Measurements from ENCODE around the gene AXIN1.
"Not testable (repeated sequence)": the region's sequence is repeated elsewhere in the genome, so short reads cannot be mapped to it uniquely, and the experiment has no call there.

The AXIN1 gene

GRCh38 chr16:380762-381011, 28.2 kb upstream of the AXIN1 start:
- no peak for DNase-seq (ENCODE audit: low read depth)
- no peak for TF ChIP-seq CTCF (IDR thresholded peaks at IDR 0.05; ENCODE audit: insufficient read depth, low read depth, low read length, missing control alignments)
- H3K4me3 ChIP-seq (ENCODE audit: low read length), result peak overlapping the region; percentile 56

GRCh38 chr16:379961-380761, 27.6 kb upstream of the AXIN1 start:
- no peak for DNase-seq (ENCODE audit: low read depth)
- no peak overlapping the region for H3K4me3 ChIP-seq (ENCODE audit: low read length)

GRCh38 chr16:379183-379960, 26.8 kb upstream of the AXIN1 start:
- peak; percentile 26 for DNase-seq (ENCODE audit: low read depth)
- H3K4me3 ChIP-seq (ENCODE audit: low read length), result no peak overlapping the region
- no peak for TF ChIP-seq CTCF (IDR thresholded peaks at IDR 0.05; ENCODE audit: insufficient read depth, low read depth, low read length, missing control alignments)

More at GRCh38 chr16:379961-380761, 27.6 kb upstream of the AXIN1 start:
- no peak for TF ChIP-seq CTCF (IDR thresholded peaks at IDR 0.05; ENCODE audit: insufficient read depth, low read depth, low read length, missing control alignments)

GRCh38 chr16:378821-379182, 26.3 kb upstream of the AXIN1 start:
- TF ChIP-seq CTCF (IDR thresholded peaks at IDR 0.05; ENCODE audit: insufficient read depth, low read depth, low read length, missing control alignments), result no peak
- no peak for DNase-seq (ENCODE audit: low read depth)
- H3K4me3 ChIP-seq (ENCODE audit: low read length), result no peak overlapping the region

- DNase-seq (ENCODE audit: low read depth); H3K4me3 ChIP-seq (ENCODE audit: low read length): not testable (repeated sequence)
Measured at GRCh38 chr16:378113-378820, 25.7 kb upstream of the AXIN1 start.

- H3K4me3 ChIP-seq (ENCODE audit: low read length), result no peak overlapping the region
- no peak for DNase-seq (ENCODE audit: low read depth)
- TF ChIP-seq CTCF (IDR thresholded peaks at IDR 0.05; ENCODE audit: insufficient read depth, low read depth, low read length, missing control alignments), result no peak
Measured at GRCh38 chr16:377419-377951, 25.0 kb upstream of the AXIN1 start.

GRCh38 chr16:376817-377418, 24.4 kb upstream of the AXIN1 start:
- TF ChIP-seq CTCF (IDR thresholded peaks at IDR 0.05; ENCODE audit: insufficient read depth, low read depth, low read length, missing control alignments), result no peak
- DNase-seq (ENCODE audit: low read depth), result no peak
- H3K4me3 ChIP-seq (ENCODE audit: low read length), result no peak overlapping the region

All from epithelial cell of esophagus (primary cell).